Activated CD4-positive, alpha-beta T cell treated with anti-CD3 and anti-CD28 coated beads, Interleukin-2, amount 10 ng/mL, durations not matched to agents 7 days and 5 days (primary cell): ENCODE results near the gene CFAP99. TPM values are rescaled to one million over a fixed set of nuclear protein-coding genes. Genes with fewer than 3 reads are reported as not detected.
"Not testable (repeated sequence)": the region's sequence is repeated elsewhere in the genome, so short reads cannot be mapped to it uniquely, and the experiment has no call there.

Experiments
- CTCF ChIA-PET: fragments of 350-600 bp; sonication (Branson Sonifier 250); formaldehyde crosslinking; loops from one replicate; lab custom pipeline; 2021; ENCODE audit warnings: antibody characterized with exemption; lab: Charles Lee
- POLR2A ChIA-PET: fragments of 350-600 bp; sonication (Branson Sonifier 250); formaldehyde crosslinking; loops from one replicate; lab custom pipeline; 2021; ENCODE audit warnings: antibody characterized with exemption; lab: Charles Lee
- DNase-seq: peaks from one replicate; pipeline ENCODE4 v3.0.0-alpha.2; 2020
- H3K27ac Mint-ChIP-seq: one replicate; pipeline ENCODE4 v1.8.0; 2021; ENCODE audit warnings: mild to moderate bottlenecking, moderate library complexity, mixed read lengths
- H3K27me3 Mint-ChIP-seq: one replicate; pipeline ENCODE4 v1.8.0; 2021; ENCODE audit warnings: mixed read lengths
- H3K36me3 Mint-ChIP-seq: one replicate; pipeline ENCODE4 v1.8.0; 2021; ENCODE audit warnings: low read depth, mixed read lengths
- H3K4me1 Mint-ChIP-seq: one replicate; pipeline ENCODE4 v1.8.0; 2021; ENCODE audit warnings: mixed read lengths
- H3K4me3 Mint-ChIP-seq: one replicate; pipeline ENCODE4 v1.8.0; 2021; ENCODE audit warnings: mild to moderate bottlenecking, moderate library complexity, mixed read lengths
- H3K9me3 Mint-ChIP-seq: one replicate; pipeline ENCODE4 v1.8.0; 2021; ENCODE audit warnings: mixed read lengths
- total RNA-seq, 2 experiments: library from RNA; stranded (reverse); gene quantifications; one replicate each; pipeline ENCODE4 v1.2.3, GENCODE V29; 2021

Gene CFAP99
- not detected for total RNA-seq

DNA sequence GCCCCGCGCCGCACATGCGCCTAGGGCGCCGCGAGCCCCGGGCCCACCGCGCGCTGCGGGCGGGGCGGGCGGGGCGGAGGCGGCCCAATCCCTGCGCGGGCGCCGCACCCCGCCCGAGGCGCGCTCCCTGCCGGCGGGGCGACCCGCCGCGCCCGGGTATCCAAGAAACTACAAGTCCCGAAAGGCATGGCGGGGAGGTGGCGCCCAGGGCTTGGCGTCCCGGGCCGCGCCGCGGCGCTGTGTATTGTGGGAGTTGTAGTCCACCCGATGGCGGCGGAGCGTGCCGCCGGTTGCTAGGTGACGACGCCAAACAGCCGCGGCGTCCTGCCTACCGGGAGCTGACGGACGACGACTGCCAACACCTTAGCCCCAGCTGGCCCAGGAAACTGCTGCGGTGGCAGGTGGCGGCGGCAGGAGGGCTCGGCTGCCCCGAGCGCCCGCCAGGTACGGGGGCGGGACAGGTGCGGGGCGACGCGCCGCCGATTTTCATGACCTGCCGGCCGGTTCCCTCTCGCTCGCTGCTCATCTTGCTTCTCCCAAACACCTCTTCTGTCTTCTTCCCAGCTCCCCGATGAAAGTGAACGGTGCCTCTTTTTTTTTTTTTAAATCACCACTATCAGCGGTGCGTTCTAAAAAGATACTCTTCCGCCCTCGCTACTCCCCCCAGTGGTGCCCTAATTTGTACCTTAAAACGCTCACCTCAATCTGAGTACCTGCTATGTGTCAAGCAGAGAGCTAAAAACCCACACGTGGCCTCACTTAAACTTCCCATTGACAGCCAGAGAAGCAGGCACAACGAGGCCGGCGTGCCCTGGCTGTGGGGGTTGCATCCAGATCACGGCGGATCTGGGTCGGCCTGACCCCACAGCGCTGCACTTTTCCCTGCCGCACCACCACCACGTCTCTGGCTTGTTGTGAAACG lies at the start of gene CFAP99:
CFAP99 (plus strand) TSS at position 306 of the 922 bp plus-strand sequence.
- POLR2A ChIA-PET = no interaction called here
- H3K4me3 Mint-ChIP-seq = peak within 1 kb of the TSS; percentile 85
- H3K27ac Mint-ChIP-seq = peak within 1 kb of the TSS; percentile 86
- peaks cover 42% of the 10 kb centered on the region for H3K4me1 Mint-ChIP-seq
- H3K9me3 Mint-ChIP-seq = no peaks in the 10 kb centered on the region
- CTCF ChIA-PET = interaction anchor here (0.6 to 1.7 kb wide), 14 partner anchors 9 to 1020 kb away, joined by 3 to 5 read pairs (median 3); partner anchors contain the start of genes RNF4 and SLBP
- peak; percentile 98 for DNase-seq
- H3K36me3 Mint-ChIP-seq = no peaks in the 10 kb centered on the region
- peaks cover 52% of the 10 kb centered on the region for H3K27me3 Mint-ChIP-seq

DNA sequence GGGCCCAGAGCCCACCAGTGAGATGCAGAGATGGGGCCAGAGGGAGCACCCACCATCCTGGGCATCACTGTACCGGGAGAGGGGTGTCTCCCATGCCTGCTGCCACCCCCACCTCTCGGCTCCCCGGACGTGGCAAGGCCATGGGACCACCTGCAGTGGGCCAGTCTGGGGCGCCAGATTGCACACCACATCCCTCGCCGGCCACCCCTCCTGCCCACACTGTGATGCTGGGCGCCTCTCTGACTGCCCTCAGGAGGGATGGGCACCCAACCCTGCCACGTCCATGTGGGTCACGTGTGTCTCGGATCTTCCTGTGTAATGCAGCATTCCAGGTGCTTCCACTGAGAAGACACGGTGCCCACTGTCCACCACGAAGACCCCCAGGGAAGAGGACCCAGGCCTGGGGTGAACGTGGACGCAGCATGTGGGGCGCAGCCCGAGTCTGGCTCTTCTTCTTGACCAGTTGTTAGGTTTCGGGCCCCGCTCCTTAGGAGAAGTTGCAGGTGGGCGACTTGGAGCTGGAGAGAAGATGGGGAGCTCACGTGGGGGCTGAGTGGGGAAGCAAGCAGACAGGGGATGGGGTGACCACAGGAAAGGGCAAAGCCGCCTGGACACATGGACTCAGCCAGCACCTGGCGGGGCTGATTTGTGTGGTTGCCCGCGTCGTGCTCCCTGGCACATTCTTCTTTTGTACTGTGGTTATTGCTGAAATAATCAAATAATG lies 48.0 kb upstream of the CFAP99 start:
- no peak overlapping the region for H3K27ac Mint-ChIP-seq
- ChIA-PET CTCF (no interaction called here), POLR2A (no interaction called here)
- no peak for DNase-seq
- H3K36me3 Mint-ChIP-seq = peaks cover 5% of the 10 kb centered on the region
- no peaks in the 10 kb centered on the region for H3K27me3 Mint-ChIP-seq
- H3K9me3 Mint-ChIP-seq = peaks cover 13% of the 10 kb centered on the region
- no peaks in the 10 kb centered on the region for H3K4me1 Mint-ChIP-seq
- no peak overlapping the region for H3K4me3 Mint-ChIP-seq

DNA sequence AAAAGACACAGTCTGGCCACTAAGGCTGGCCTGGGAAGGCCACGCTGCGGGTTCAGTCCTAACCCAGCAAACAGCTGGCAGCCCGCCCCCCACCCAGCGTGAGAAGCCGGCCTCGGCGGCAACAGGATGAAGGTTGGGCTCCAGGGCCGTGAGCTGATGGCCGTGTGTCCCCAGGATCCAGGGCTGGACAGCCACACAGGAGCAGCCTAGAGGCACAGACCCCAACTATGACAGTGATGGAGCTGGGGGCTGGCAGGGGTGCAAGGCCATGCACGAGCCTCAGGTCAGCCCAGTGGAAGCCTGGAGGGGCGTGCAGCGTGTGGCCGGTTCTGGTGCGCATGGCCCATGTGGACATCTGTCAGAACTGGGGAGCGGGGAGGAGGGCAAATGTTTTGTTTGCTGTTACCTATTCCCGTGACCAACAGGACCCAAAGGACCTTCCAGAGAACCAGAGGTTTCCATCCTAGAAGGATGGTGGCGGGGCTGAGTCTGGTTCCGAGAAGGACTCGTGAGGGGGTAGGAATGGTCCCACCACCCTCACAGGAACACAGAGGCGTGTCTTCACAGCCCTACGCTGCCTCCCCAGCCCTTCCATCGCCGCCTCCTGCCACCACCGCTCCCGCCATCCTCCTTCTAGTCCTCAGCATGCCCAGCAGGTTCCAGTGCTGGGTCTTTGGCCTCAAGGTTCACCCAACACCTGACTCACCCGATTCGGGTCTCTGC lies 46.8 kb upstream of the CFAP99 start:
- Mint-ChIP-seq H3K27me3 (no peaks in the 10 kb centered on the region), H3K4me3 (no peak overlapping the region), H3K27ac (no peak overlapping the region), H3K36me3 (peaks cover 5% of the 10 kb centered on the region), H3K9me3 (peaks cover 13% of the 10 kb centered on the region), H3K4me1 (no peaks in the 10 kb centered on the region)
- ChIA-PET CTCF (interaction anchor here (0.6 kb wide), 1 partner anchor 231 kb away, joined by 3 read pairs; no protein-coding TSS in a partner anchor), POLR2A (no interaction called here)
- no peak for DNase-seq

DNA sequence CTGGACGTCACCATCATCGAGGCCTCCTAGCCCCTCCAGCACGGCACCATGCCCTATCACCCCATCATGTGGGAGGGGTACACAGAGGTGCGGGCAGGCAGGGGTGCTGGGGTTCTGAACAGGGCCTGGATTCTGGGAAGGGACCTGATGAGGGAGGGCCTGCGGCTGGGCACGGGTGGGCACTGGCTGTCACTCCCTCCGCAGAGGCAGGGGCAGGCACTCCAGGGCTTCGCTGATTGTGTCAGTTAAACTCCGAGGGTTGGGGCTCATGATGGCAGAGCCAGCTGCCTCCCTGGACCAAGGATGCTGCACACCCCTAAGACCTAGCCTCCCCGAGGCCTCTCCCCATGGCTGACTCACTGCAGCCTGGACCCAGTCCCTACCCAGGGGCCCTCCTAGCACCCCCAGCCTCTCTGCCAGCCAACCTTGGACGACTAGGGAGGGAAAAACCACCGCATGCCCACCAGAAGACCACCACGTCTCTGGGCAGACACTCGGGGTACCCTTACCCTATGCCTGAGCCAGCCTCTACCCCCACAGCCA lies 46.2 kb upstream of the CFAP99 start:
- Mint-ChIP-seq H3K4me3 (no peak overlapping the region), H3K9me3 (peaks cover 13% of the 10 kb centered on the region), H3K27me3 (no peaks in the 10 kb centered on the region), H3K36me3 (peaks cover 5% of the 10 kb centered on the region), H3K27ac (no peak overlapping the region), H3K4me1 (no peaks in the 10 kb centered on the region)
- CTCF ChIA-PET = interaction anchor here (1.6 kb wide), 1 partner anchor 20 kb away, joined by 7 read pairs; no protein-coding TSS in a partner anchor
- DNase-seq = no peak
- POLR2A ChIA-PET = no interaction called here

DNA sequence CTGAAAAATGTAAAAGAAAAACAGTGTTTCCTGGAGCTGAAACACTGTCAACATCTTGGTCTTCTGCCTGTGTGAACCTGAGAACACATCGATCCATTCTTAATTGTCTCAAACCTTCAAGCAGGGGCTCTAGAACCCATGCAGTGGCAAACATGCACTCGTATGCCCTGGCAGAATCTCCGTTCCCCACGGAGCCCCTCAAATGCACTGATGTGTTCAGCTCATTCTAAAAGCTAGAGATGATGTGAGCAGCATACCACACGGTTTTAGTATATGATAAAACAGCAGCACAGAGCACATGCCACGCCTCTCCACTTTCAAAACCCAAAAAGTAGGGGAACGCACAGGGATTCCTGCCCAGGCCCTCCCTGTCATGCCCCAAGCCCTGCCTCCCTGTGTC lies 45.2 kb upstream of the CFAP99 start:
- no peaks in the 10 kb centered on the region for H3K4me1 Mint-ChIP-seq
- H3K4me3 Mint-ChIP-seq = no peak overlapping the region
- peaks cover 5% of the 10 kb centered on the region for H3K36me3 Mint-ChIP-seq
- ChIA-PET CTCF (interaction anchor here (0.6 to 1.6 kb wide), 2 partner anchors 19 to 401 kb away, joined by 3 to 7 read pairs; no protein-coding TSS in a partner anchor), POLR2A (no interaction called here)
- H3K27ac Mint-ChIP-seq = peak overlapping the region; percentile 60
- peaks cover 13% of the 10 kb centered on the region for H3K9me3 Mint-ChIP-seq
- H3K27me3 Mint-ChIP-seq = no peaks in the 10 kb centered on the region
- no peak for DNase-seq

DNA sequence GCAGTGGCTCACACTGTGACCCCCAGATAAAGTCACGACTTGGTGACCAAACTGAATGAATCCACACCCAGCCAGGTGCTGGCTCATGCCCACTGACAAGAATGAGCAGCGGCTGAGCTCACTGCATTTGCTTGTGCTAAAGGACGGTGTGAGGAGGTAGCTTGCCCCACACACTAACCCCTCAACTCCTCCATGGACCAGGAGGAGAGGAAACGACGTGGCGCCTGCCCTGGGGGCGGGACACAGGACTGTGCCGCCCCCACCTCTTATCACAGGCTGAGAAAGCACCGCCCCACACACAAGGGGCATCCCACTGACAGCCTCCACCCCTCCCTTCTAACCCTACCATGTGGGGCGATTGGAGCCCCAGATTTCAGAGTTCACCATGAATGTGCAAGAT lies 43.3 kb upstream of the CFAP99 start:
- Mint-ChIP-seq H3K4me3 (no peak overlapping the region), H3K4me1 (no peaks in the 10 kb centered on the region), H3K9me3 (peaks cover 5% of the 10 kb centered on the region), H3K27ac (no peak overlapping the region), H3K36me3 (no peaks in the 10 kb centered on the region), H3K27me3 (no peaks in the 10 kb centered on the region)
- ChIA-PET POLR2A (no interaction called here), CTCF (no interaction called here)
- DNase-seq = no peak

DNA sequence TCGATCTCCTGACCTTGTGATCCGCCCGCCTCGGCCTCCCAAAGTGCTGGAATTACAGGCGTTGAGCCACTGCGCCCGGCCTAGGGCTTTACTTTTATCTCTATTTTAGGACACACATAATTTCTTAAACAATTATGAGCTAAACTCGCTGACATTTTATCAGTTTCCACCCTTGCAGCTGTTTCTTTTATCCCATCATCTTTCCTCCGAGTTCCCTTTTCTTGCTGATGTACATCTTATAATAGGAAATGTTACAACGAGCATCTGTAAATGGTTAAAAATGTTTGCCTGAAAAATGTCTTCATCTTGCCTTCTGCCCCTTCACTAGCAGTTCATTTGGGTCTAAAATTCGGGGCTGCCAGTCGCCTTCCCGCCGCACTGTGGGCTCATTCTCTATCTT lies 41.5 kb upstream of the CFAP99 start:
- Mint-ChIP-seq H3K4me3 (no peak overlapping the region), H3K36me3 (no peaks in the 10 kb centered on the region), H3K4me1 (no peaks in the 10 kb centered on the region), H3K9me3 (peaks cover 5% of the 10 kb centered on the region), H3K27ac (no peak overlapping the region), H3K27me3 (no peaks in the 10 kb centered on the region)
- POLR2A ChIA-PET = no interaction called here
- no peak for DNase-seq
- CTCF ChIA-PET = interaction anchor here (0.7 kb wide), 1 partner anchor 218 kb away, joined by 3 read pairs; no protein-coding TSS in a partner anchor

DNA sequence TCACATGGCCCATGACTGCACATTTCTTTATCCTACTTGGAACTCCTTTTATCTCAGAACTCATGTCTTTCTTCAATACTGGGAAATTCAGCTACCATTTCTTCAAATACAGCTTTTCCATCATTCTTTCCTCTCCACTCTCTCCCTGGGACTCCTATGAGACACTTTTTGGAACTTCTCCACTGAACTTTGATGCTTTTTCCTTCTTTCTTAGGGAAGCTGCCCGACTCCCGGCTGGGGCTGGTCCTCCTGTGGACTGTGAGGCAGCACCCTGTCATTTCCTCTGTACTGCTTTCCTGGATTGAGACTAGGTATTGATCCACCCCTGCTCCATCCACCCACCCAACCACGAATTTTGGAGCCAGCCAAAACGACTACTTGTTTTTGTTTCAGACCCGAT lies 40.4 kb upstream of the CFAP99 start:
- Mint-ChIP-seq H3K36me3 (no peaks in the 10 kb centered on the region), H3K9me3 (peaks cover 5% of the 10 kb centered on the region), H3K27ac (no peak overlapping the region), H3K27me3 (no peaks in the 10 kb centered on the region), H3K4me3 (no peak overlapping the region), H3K4me1 (no peaks in the 10 kb centered on the region)
- no peak for DNase-seq
- CTCF ChIA-PET = no interaction called here
- POLR2A ChIA-PET = no interaction called here

DNA sequence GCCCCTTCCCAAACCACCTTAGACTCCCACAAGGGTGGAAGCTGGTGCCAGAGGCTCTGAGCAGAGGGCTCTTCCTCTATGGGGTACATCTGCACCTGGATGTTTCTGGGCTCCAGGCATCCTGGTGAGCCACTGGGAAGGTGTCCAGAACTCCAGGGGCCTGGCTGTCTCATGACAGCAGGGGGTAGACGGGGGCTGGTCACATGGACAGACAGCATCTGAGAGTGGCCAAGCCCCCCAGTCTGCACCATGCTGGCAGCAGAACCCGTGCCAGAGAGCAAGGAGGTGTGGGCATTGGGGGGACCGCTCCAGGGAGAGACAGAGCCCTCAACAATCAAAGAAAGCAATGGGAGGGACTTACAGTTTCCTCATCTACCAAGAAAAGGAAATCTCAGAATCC lies 39.9 kb upstream of the CFAP99 start:
- ChIA-PET CTCF (no interaction called here), POLR2A (no interaction called here)
- no peaks in the 10 kb centered on the region for H3K4me1 Mint-ChIP-seq
- DNase-seq = no peak
- no peak overlapping the region for H3K27ac Mint-ChIP-seq
- H3K4me3 Mint-ChIP-seq = no peak overlapping the region
- H3K36me3 Mint-ChIP-seq = no peaks in the 10 kb centered on the region
- H3K9me3 Mint-ChIP-seq = peaks cover 1% of the 10 kb centered on the region
- no peaks in the 10 kb centered on the region for H3K27me3 Mint-ChIP-seq

DNA sequence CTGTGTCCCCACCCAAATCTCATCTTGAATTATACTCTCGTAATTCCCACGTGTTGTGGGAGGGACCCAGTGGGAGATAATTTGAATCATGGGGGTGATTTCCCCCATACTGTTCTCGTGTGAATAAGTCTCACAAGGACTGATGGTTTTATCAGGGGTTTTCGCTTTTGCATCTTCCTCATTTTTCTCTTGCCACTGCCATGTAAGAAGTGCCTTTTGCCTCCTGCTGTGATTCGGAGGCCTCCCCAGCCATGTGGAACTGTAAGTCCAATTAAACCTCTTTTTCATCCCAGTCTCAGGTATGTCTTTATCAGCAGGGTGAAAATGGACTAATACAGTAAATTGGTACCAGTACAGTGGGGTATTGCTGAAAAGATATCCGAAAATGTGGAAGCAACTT lies 38.2 kb upstream of the CFAP99 start:
- H3K4me1 Mint-ChIP-seq, POLR2A ChIA-PET, H3K4me3 Mint-ChIP-seq, H3K27me3 Mint-ChIP-seq, H3K27ac Mint-ChIP-seq, DNase-seq, H3K36me3 Mint-ChIP-seq, H3K9me3 Mint-ChIP-seq: not testable (repeated sequence)
- CTCF ChIA-PET = interaction anchor here (0.6 kb wide), 1 partner anchor 9 kb away, joined by 3 read pairs; no protein-coding TSS in a partner anchor

DNA sequence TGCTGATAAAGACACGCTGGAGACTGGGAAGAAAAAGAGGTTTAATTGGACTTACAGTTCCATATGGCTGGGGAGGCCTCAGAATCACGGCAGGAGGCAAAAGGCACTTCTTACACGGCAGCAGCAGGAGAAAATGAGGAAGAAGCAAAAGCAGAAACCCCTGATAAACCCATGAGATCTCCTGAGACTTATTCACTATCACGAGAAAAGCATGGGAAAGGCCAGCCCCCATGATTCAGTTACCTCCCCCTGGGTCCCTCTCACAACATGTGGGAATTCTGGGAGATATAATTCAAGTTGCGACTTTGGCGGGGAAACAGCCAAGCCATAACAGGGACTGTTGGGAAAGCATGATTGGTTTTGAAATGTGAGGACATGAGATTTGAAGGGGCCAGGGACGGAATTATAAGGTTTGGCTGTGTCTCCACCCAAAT lies 36.0 kb upstream of the CFAP99 start:
- H3K9me3 Mint-ChIP-seq, H3K27me3 Mint-ChIP-seq, H3K4me1 Mint-ChIP-seq, CTCF ChIA-PET, DNase-seq, POLR2A ChIA-PET, H3K27ac Mint-ChIP-seq, H3K4me3 Mint-ChIP-seq, H3K36me3 Mint-ChIP-seq: not testable (repeated sequence)

DNA sequence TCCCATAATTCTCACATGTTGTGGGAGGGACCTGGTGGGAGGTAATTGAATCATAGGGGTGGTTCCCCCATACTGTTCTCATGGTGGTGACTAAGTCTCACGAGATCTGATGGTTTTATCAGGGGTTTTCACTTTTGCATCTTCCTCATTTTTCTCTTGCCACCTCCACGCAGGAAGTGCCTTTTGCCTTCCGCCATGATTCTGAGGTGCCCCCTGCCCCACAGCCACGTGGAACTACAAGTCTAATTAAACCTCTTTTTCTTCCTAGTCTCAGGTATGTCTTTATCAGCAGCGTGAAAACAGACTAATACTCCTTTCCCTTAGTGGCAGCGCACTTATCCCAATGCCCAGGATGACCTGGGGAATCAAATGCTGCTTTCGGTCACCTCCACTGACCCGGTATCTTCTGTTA lies 35.5 kb upstream of the CFAP99 start:
- CTCF ChIA-PET, H3K36me3 Mint-ChIP-seq, H3K27me3 Mint-ChIP-seq, H3K27ac Mint-ChIP-seq, DNase-seq, POLR2A ChIA-PET, H3K9me3 Mint-ChIP-seq, H3K4me1 Mint-ChIP-seq, H3K4me3 Mint-ChIP-seq: not testable (repeated sequence)
